ENCODE data around the gene DGKH. TPM values are rescaled to one million over a fixed set of nuclear protein-coding genes. Genes with fewer than 3 reads are reported as not detected.

Gene DGKH
- total RNA-seq, 1 experiment from 2014 or later, result 22.8 TPM

GRCh38 chr13:42065414-42065813, 17.0 kb downstream of the DGKH start:
- no TSS peak for BruUV-seq (replicated peaks)
- intact Hi-C loops (cut with micrococcal nuclease; ENCODE audit: unreplicated experiment), result no loop called here
- Histone ChIP-seq H3K9me3 (ENCODE audit: control insufficient read depth, insufficient read depth, low read depth, low read length) (no peaks in the 10 kb centered on the region), H3K27me3 (ENCODE audit: control insufficient read depth, insufficient read depth, low read length) (no peaks in the 10 kb centered on the region), H3K36me3 (ENCODE audit: control insufficient read depth, insufficient read depth, low read length) (no peaks in the 10 kb centered on the region; the same call in 1 of the 2 replicates), H3K27ac (ENCODE audit: low read length) (no peak overlapping the region), H3K4me3 (ENCODE audit: low read depth in 2 of 2, low read length in 2 of 2) (no peak overlapping the region), H3K4me1 (ENCODE audit: control insufficient read depth, insufficient read depth, low read length) (no peaks in the 10 kb centered on the region)
- in situ Hi-C loops (cut with HindIII; ENCODE audit: low pct_unique_long_range_greater_than_20kb, low sequenced_read_pairs), result no loop called here
- ATAC-seq (no peak), DNase-seq (ENCODE audit: low read depth, low spot score) (no peak)
- POLR2A ChIA-PET, result no interaction called here
- CTCF ChIA-PET, result no interaction called here
- TF ChIP-seq CTCF (IDR thresholded peaks at IDR 0.05) (no peak), REST (IDR thresholded peaks at IDR 0.05; ENCODE audit: insufficient read depth in 1 of 2, low read depth in 2 of 2, low read length in 1 of 2) (no peak), SIN3A (IDR thresholded peaks at IDR 0.05; ENCODE audit: borderline replicate concordance, insufficient read depth, low read depth, low read length) (no peak), TCF7L2 (IDR thresholded peaks at IDR 0.05; ENCODE audit: low read depth, low read length) (no peak)

- Histone ChIP-seq H3K9me3 (ENCODE audit: control insufficient read depth, insufficient read depth, low read depth, low read length) (no peaks in the 10 kb centered on the region), H3K4me1 (ENCODE audit: control insufficient read depth, insufficient read depth, low read length) (no peaks in the 10 kb centered on the region), H3K27me3 (ENCODE audit: control insufficient read depth, insufficient read depth, low read length) (no peaks in the 10 kb centered on the region), H3K4me3 (ENCODE audit: low read depth in 2 of 2, low read length in 2 of 2) (no peak overlapping the region), H3K36me3 (ENCODE audit: control insufficient read depth, insufficient read depth, low read length) (no peaks in the 10 kb centered on the region; the same call in 1 of the 2 replicates), H3K27ac (ENCODE audit: low read length) (no peak overlapping the region)
- BruUV-seq (replicated peaks), result no TSS peak
- DNase-seq (ENCODE audit: low read depth, low spot score), result no peak
- ChIA-PET CTCF (no interaction called here), POLR2A (interaction anchor here (0.6 kb wide), 1 partner anchor 21 kb away, joined by 4 read pairs; no protein-coding TSS in a partner anchor)
- no peak for ATAC-seq
- in situ Hi-C loops (cut with HindIII; ENCODE audit: low pct_unique_long_range_greater_than_20kb, low sequenced_read_pairs) (no loop called here), intact Hi-C loops (cut with micrococcal nuclease; ENCODE audit: unreplicated experiment) (no loop called here)
- TF ChIP-seq SIN3A (IDR thresholded peaks at IDR 0.05; ENCODE audit: borderline replicate concordance, insufficient read depth, low read depth, low read length), result no peak
- TF ChIP-seq REST (IDR thresholded peaks at IDR 0.05; ENCODE audit: insufficient read depth in 1 of 2, low read depth in 2 of 2, low read length in 1 of 2), result no peak
- TF ChIP-seq CTCF (IDR thresholded peaks at IDR 0.05), result no peak
- TF ChIP-seq POLR2AphosphoS5 (IDR thresholded peaks at IDR 0.05; ENCODE audit: low read depth, low read length), result no peak
- TF ChIP-seq TCF7L2 (IDR thresholded peaks at IDR 0.05; ENCODE audit: low read depth, low read length), result no peak
Observed at GRCh38 chr13:42066542-42066941, 18.1 kb downstream of the DGKH start.
